ENCODE measurements around the gene PLCL2.

The PLCL2 gene

DNA sequence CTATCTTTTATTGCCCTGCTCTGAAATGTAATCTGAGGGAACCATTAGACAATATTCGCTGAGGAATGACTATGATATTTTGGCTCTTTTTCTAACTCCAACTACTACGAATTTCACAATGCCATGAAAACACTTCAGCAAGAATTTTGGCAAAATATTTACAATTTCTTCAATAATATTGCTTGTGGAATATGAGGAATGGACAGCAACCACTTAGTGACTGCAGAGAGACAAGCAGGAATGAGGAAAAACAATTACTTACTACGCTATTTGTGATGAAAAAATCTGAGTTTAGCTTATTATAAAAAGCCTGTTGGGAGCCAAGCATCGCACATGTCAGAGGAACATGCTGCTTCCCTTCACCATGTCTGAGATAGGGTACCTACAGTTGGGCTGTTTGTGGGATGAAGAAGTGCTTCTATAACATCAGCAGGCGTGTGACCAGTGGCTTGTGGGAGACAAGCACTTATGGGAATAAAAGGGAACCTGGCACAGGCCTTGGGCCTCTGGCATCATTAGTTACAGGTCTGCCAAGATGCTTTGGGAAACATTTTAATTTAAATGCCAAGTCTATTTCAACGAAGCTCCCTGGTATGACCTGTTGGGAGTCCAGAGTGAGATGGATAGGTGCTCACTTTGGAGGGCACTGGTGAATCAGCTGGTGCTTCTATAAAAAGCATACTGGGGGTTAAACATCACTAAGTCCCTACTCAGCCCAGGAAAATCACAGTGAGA is 2.7 kb upstream of the PLCL2 start:
- Histone ChIP-seq H4K20me1 (ENCODE audit: control insufficient read depth, insufficient read depth, low read depth, low read length) (no peaks in the 10 kb centered on the region), H3K27ac (ENCODE audit: low read depth, low read length) (no peak overlapping the region), H3K27me3 (ENCODE audit: control insufficient read depth, low read length) (no peaks in the 10 kb centered on the region), H3K9me3 (ENCODE audit: control insufficient read depth, insufficient read depth, low read length) (no peaks in the 10 kb centered on the region), H3K4me1 (ENCODE audit: control insufficient read depth, low read length) (peaks cover 18% of the 10 kb centered on the region), H3K9me2 (replicated peaks; ENCODE audit: control insufficient read depth, low read length) (no peaks in the 10 kb centered on the region), H3F3A (ENCODE audit: control insufficient read depth, insufficient read depth) (peaks cover 9% of the 10 kb centered on the region; the same call in 1 of the 2 replicates), H3K36me3 (ENCODE audit: control insufficient read depth, low read length) (peaks cover 20% of the 10 kb centered on the region), H3K79me2 (ENCODE audit: control insufficient read depth, low read length) (peaks cover 20% of the 10 kb centered on the region), H3K4me2 (ENCODE audit: low read length) (no peak overlapping the region), H3K4me3 (ENCODE audit: low read length) (no peak overlapping the region)
- no peak for TF ChIP-seq EZH2phosphoT487 (IDR thresholded peaks at IDR 0.05; ENCODE audit: borderline replicate concordance, low read length)
- TF ChIP-seq, protein P1, sequence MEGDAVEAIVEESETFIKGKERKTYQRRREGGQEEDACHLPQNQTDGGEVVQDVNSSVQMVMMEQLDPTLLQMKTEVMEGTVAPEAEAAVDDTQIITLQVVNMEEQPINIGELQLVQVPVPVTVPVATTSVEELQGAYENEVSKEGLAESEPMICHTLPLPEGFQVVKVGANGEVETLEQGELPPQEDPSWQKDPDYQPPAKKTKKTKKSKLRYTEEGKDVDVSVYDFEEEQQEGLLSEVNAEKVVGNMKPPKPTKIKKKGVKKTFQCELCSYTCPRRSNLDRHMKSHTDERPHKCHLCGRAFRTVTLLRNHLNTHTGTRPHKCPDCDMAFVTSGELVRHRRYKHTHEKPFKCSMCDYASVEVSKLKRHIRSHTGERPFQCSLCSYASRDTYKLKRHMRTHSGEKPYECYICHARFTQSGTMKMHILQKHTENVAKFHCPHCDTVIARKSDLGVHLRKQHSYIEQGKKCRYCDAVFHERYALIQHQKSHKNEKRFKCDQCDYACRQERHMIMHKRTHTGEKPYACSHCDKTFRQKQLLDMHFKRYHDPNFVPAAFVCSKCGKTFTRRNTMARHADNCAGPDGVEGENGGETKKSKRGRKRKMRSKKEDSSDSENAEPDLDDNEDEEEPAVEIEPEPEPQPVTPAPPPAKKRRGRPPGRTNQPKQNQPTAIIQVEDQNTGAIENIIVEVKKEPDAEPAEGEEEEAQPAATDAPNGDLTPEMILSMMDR (IDR thresholded peaks at IDR 0.05; ENCODE audit: low read depth, low read length, poor library complexity, severe bottlenecking), result no peak

DNA sequence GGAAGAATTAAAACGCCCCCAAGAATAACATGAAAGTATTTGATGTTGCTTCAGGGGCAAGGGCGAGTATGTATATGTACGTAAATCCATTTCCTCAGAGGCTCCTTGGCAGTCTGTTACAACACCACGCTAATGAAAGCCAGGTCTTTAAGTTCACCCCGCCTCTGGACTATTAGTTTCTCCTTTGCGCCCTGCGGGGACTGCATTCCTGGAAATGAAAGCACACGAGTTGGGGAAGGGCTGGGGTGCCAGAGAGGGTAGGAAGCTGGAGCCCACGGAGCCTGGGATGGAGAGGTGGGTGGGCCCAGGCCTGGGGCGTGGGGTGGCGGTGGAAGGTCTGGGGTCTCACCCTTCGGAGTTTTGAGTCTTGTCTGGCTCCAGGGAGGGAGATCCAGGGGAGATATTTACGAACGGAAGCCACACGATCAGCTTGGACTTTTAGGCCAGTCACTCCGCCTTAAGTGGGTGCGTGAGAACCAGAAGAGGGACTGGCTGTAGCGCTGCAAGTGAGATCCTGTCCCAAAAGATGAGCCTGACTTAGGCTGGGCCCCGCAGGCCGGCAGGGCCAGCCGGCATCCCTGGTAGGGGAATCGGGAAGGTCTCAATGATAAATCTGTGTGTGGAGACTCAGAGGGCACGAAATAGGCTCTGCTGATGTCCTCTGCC is 1.6 kb upstream of the PLCL2 start:
- peaks cover 29% of the 10 kb centered on the region for H3K4me1 ChIP-seq (ENCODE audit: control insufficient read depth, low read length)
- H3K9me2 ChIP-seq (replicated peaks; ENCODE audit: control insufficient read depth, low read length), result no peaks in the 10 kb centered on the region
- H3K4me2 ChIP-seq (ENCODE audit: low read length), result peak overlapping the region; percentile 69
- H3K27me3 ChIP-seq (ENCODE audit: control insufficient read depth, low read length), result no peaks in the 10 kb centered on the region
- H4K20me1 ChIP-seq (ENCODE audit: control insufficient read depth, insufficient read depth, low read depth, low read length), result no peaks in the 10 kb centered on the region
- H3K27ac ChIP-seq (ENCODE audit: low read depth, low read length), result no peak overlapping the region
- no peak for TF ChIP-seq EZH2phosphoT487 (IDR thresholded peaks at IDR 0.05; ENCODE audit: borderline replicate concordance, low read length)
- TF ChIP-seq, protein P1 (IDR thresholded peaks at IDR 0.05; ENCODE audit: low read depth, low read length, poor library complexity, severe bottlenecking), result no peak
- H3K36me3 ChIP-seq (ENCODE audit: control insufficient read depth, low read length), result peaks cover 23% of the 10 kb centered on the region
- peaks cover 32% of the 10 kb centered on the region for H3K79me2 ChIP-seq (ENCODE audit: control insufficient read depth, low read length)
- H3K4me3 ChIP-seq (ENCODE audit: low read length), result peak overlapping the region; percentile 89; the same call in 1 of the 2 replicates
- no peaks in the 10 kb centered on the region for H3K9me3 ChIP-seq (ENCODE audit: control insufficient read depth, insufficient read depth, low read length)
- peaks cover 9% of the 10 kb centered on the region; the same call in 1 of the 2 replicates for H3F3A ChIP-seq (ENCODE audit: control insufficient read depth, insufficient read depth)

GRCh38 chr3:16883723-16884083 is 1.1 kb upstream of the PLCL2 start:
- H3K27me3 ChIP-seq (ENCODE audit: control insufficient read depth, low read length), result no peaks in the 10 kb centered on the region
- no peaks in the 10 kb centered on the region for H4K20me1 ChIP-seq (ENCODE audit: control insufficient read depth, insufficient read depth, low read depth, low read length)
- H3K4me3 ChIP-seq (ENCODE audit: low read length), result peak overlapping the region; percentile 89
- H3K9me3 ChIP-seq (ENCODE audit: control insufficient read depth, insufficient read depth, low read length), result no peaks in the 10 kb centered on the region
- peak overlapping the region; percentile 69 for H3K4me2 ChIP-seq (ENCODE audit: low read length)
- H3K79me2 ChIP-seq (ENCODE audit: control insufficient read depth, low read length), result peaks cover 37% of the 10 kb centered on the region
- H3F3A ChIP-seq (ENCODE audit: control insufficient read depth, insufficient read depth), result peaks cover 9% of the 10 kb centered on the region; the same call in 1 of the 2 replicates
- TF ChIP-seq, protein P1 (IDR thresholded peaks at IDR 0.05; ENCODE audit: low read depth, low read length, poor library complexity, severe bottlenecking), result no peak
- no peak for TF ChIP-seq EZH2phosphoT487 (IDR thresholded peaks at IDR 0.05; ENCODE audit: borderline replicate concordance, low read length)
- peaks cover 34% of the 10 kb centered on the region for H3K4me1 ChIP-seq (ENCODE audit: control insufficient read depth, low read length)
- peaks cover 23% of the 10 kb centered on the region for H3K36me3 ChIP-seq (ENCODE audit: control insufficient read depth, low read length)
- peak overlapping the region; percentile 93 for H3K27ac ChIP-seq (ENCODE audit: low read depth, low read length)
- no peaks in the 10 kb centered on the region for H3K9me2 ChIP-seq (replicated peaks; ENCODE audit: control insufficient read depth, low read length)
